ENCODE data around the gene GCDH.

DNA sequence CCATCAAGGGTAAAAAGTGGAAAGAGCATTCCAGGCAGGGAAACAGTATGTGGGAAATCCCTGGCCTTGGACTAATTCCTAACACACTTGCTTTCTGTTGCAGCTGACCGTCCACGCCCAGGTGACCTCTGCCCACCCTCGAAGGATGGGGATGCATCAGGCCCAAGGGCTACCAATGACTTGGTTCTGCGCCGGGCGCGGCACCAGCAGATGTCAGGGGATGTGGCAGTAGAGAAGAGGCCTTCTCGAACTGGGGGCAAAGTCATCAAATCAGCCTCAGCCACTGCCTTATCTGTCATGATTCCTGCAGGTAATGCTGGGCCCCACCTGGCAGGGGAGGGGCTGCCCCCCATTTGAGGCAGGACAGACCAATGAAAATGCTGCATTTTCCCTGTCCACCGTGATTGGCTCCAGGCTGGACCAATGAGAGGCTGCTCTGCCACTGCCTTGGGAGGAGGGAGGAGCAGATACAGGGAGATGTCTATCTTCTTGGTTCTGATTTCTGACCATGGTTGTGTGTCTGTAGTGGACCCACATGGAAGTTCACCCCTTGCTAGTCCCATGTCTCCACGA lies 22.3 kb upstream of the GCDH start:
- TF ChIP-seq, protein P1, sequence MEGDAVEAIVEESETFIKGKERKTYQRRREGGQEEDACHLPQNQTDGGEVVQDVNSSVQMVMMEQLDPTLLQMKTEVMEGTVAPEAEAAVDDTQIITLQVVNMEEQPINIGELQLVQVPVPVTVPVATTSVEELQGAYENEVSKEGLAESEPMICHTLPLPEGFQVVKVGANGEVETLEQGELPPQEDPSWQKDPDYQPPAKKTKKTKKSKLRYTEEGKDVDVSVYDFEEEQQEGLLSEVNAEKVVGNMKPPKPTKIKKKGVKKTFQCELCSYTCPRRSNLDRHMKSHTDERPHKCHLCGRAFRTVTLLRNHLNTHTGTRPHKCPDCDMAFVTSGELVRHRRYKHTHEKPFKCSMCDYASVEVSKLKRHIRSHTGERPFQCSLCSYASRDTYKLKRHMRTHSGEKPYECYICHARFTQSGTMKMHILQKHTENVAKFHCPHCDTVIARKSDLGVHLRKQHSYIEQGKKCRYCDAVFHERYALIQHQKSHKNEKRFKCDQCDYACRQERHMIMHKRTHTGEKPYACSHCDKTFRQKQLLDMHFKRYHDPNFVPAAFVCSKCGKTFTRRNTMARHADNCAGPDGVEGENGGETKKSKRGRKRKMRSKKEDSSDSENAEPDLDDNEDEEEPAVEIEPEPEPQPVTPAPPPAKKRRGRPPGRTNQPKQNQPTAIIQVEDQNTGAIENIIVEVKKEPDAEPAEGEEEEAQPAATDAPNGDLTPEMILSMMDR (IDR thresholded peaks at IDR 0.05), result no peak
- no peak for TF ChIP-seq POLR2A (IDR thresholded peaks at IDR 0.05)

Data from right lobe of liver (tissue), 4 donors.